HEK293 (cell line): Measurements from ENCODE around the gene DNAJB1.
A peak's percentile ranks its signal among the peaks of the same experiment; 100 is the strongest.

Source experiments
- GLI4 ChIP-seq: fragments of 450-650 bp; formaldehyde crosslinking; IDR thresholded peaks from 2 replicates; pipeline ENCODE4 v1.5.1; 2016; ENCODE audit warnings: missing biosample characterization, missing genetic modification characterization
- KLF16 ChIP-seq: fragments of 450-650 bp; formaldehyde crosslinking; IDR thresholded peaks from 2 replicates; pipeline ENCODE4 v1.5.1; 2017; ENCODE audit warnings: missing biosample characterization, missing genetic modification characterization
- SP2 ChIP-seq: fragments of 450-650 bp; formaldehyde crosslinking; IDR thresholded peaks from 2 replicates; pipeline ENCODE4 v1.5.1; 2016; ENCODE audit warnings: missing biosample characterization, missing genetic modification characterization
- SP7 ChIP-seq: fragments of 450-650 bp; formaldehyde crosslinking; IDR thresholded peaks from 2 replicates; pipeline ENCODE4 v1.5.1; 2016; ENCODE audit warnings: missing biosample characterization, missing genetic modification characterization
- ZBTB7A ChIP-seq: fragments of 450-650 bp; formaldehyde crosslinking; IDR thresholded peaks from 2 replicates; pipeline ENCODE4 v1.5.1; 2016; ENCODE audit warnings: low read depth, missing biosample characterization, missing genetic modification characterization
- ZNF366 ChIP-seq: fragments of 450-650 bp; formaldehyde crosslinking; conservative IDR thresholded peaks from 2 replicates; pipeline ENCODE4 v1.5.1; 2016; ENCODE audit warnings: missing biosample characterization, missing genetic modification characterization
- ZXDB ChIP-seq: fragments of 450-650 bp; formaldehyde crosslinking; IDR thresholded peaks from 2 replicates; pipeline ENCODE4 v1.5.1; 2016; ENCODE audit warnings: missing biosample characterization, missing genetic modification characterization
- TF ChIP-seq, protein P1 (sequence below): fragments of 450-650 bp; formaldehyde crosslinking; IDR thresholded peaks from 2 replicates; pipeline ENCODE4 v1.5.1; 2016; ENCODE audit warnings: missing biosample characterization, missing genetic modification characterization
- TF ChIP-seq, protein P2 (sequence below): fragments of 450-650 bp; formaldehyde crosslinking; IDR thresholded peaks from 2 replicates; pipeline ENCODE4 v1.5.1; 2017; ENCODE audit warnings: missing biosample characterization, missing genetic modification characterization
- TF ChIP-seq, protein P3 (sequence below): fragments of 450-650 bp; formaldehyde crosslinking; IDR thresholded peaks from 2 replicates; pipeline ENCODE4 v1.5.1; 2016; ENCODE audit warnings: missing biosample characterization, missing genetic modification characterization, borderline replicate concordance
- TF ChIP-seq, protein P4 (sequence below): fragments of 450-650 bp; formaldehyde crosslinking; IDR thresholded peaks from 2 replicates; pipeline ENCODE4; 2016; ENCODE audit warnings: missing biosample characterization, missing genetic modification characterization
- TF ChIP-seq, protein P5 (sequence below): fragments of 450-650 bp; formaldehyde crosslinking; IDR thresholded peaks from 2 replicates; pipeline ENCODE4 v1.5.1; 2016; ENCODE audit warnings: missing biosample characterization, missing genetic modification characterization, low read depth
- TF ChIP-seq, protein P6 (sequence below): fragments of 450-650 bp; formaldehyde crosslinking; IDR thresholded peaks from 2 replicates; pipeline ENCODE4 v1.5.1; 2016; ENCODE audit warnings: missing biosample characterization, missing genetic modification characterization

Gene DNAJB1

DNA sequence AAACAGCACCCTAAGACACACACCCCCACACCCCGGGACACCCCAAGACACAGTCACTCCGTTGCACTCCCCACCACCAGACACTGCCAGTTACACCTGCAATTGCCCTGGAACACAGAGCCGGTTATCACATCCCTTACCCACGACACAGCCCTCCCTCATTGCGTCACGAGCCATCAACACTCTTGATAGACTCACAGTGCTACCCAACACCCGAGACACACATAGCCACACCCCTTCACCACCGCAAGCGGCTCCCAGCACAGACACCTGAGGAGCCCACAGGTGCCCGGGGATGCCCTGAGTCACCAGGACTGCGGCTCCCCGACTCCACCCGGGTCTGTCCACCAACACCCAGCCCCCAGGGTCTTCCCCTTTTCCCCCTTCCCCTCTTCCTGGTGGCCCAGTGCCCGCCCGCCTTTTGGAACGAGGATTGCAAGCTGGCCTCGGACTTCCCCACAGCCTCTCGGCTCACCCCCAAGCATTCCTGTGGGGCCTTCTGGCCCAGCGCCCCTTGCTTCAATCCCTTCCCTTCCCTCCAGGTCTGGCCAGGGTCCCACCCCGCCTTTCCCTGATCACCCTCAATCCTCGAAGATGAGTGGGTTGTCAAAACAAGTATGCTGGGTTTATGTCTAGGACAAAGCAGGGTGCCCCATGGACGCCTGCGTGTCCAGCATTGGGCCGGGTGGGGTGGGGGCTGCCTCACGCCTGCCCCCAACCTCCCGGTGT lies 41.4 kb downstream of the DNAJB1 start (continued):
- TF ChIP-seq SP7 (tag by site-specific recombination), result peak; percentile 60; the same call in 1 of the 2 replicates
- TF ChIP-seq GLI4 (tag by site-specific recombination), result no peak
- 0 out of 2 replicates have a peak, but pooled peaks have one; percentile 50 for TF ChIP-seq KLF16 (tag by site-specific recombination)
- peak; percentile 17; the same call in 1 of the 2 replicates for TF ChIP-seq ZBTB7A (tag by site-specific recombination)
- TF ChIP-seq, protein P1, sequence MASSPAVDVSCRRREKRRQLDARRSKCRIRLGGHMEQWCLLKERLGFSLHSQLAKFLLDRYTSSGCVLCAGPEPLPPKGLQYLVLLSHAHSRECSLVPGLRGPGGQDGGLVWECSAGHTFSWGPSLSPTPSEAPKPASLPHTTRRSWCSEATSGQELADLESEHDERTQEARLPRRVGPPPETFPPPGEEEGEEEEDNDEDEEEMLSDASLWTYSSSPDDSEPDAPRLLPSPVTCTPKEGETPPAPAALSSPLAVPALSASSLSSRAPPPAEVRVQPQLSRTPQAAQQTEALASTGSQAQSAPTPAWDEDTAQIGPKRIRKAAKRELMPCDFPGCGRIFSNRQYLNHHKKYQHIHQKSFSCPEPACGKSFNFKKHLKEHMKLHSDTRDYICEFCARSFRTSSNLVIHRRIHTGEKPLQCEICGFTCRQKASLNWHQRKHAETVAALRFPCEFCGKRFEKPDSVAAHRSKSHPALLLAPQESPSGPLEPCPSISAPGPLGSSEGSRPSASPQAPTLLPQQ, result peak; percentile 45; the same call in 1 of the 2 replicates
- TF ChIP-seq, protein P2, sequence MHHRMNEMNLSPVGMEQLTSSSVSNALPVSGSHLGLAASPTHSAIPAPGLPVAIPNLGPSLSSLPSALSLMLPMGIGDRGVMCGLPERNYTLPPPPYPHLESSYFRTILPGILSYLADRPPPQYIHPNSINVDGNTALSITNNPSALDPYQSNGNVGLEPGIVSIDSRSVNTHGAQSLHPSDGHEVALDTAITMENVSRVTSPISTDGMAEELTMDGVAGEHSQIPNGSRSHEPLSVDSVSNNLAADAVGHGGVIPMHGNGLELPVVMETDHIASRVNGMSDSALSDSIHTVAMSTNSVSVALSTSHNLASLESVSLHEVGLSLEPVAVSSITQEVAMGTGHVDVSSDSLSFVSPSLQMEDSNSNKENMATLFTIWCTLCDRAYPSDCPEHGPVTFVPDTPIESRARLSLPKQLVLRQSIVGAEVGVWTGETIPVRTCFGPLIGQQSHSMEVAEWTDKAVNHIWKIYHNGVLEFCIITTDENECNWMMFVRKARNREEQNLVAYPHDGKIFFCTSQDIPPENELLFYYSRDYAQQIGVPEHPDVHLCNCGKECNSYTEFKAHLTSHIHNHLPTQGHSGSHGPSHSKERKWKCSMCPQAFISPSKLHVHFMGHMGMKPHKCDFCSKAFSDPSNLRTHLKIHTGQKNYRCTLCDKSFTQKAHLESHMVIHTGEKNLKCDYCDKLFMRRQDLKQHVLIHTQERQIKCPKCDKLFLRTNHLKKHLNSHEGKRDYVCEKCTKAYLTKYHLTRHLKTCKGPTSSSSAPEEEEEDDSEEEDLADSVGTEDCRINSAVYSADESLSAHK, result peak; percentile 32; the same call in 1 of the 2 replicates
- TF ChIP-seq, protein P3, sequence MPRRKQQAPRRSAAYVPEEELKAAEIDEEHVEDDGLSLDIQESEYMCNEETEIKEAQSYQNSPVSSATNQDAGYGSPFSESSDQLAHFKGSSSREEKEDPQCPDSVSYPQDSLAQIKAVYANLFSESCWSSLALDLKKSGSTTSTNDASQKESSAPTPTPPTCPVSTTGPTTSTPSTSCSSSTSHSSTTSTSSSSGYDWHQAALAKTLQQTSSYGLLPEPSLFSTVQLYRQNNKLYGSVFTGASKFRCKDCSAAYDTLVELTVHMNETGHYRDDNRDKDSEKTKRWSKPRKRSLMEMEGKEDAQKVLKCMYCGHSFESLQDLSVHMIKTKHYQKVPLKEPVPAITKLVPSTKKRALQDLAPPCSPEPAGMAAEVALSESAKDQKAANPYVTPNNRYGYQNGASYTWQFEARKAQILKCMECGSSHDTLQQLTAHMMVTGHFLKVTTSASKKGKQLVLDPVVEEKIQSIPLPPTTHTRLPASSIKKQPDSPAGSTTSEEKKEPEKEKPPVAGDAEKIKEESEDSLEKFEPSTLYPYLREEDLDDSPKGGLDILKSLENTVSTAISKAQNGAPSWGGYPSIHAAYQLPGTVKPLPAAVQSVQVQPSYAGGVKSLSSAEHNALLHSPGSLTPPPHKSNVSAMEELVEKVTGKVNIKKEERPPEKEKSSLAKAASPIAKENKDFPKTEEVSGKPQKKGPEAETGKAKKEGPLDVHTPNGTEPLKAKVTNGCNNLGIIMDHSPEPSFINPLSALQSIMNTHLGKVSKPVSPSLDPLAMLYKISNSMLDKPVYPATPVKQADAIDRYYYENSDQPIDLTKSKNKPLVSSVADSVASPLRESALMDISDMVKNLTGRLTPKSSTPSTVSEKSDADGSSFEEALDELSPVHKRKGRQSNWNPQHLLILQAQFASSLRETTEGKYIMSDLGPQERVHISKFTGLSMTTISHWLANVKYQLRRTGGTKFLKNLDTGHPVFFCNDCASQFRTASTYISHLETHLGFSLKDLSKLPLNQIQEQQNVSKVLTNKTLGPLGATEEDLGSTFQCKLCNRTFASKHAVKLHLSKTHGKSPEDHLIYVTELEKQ (tag by site-specific recombination), result no peak
- TF ChIP-seq SP2, result peak; percentile 39
- TF ChIP-seq, protein P4, sequence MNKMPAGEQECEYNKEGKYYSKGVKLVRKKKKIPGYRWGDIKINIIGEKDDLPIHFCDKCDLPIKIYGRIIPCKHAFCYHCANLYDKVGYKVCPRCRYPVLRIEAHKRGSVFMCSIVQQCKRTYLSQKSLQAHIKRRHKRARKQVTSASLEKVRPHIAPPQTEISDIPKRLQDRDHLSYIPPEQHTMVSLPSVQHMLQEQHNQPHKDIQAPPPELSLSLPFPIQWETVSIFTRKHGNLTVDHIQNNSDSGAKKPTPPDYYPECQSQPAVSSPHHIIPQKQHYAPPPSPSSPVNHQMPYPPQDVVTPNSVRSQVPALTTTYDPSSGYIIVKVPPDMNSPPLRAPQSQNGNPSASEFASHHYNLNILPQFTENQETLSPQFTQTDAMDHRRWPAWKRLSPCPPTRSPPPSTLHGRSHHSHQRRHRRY, result no peak
- TF ChIP-seq ZNF366 (tag by site-specific recombination), result peak; percentile 36; the same call in 1 of the 2 replicates
- TF ChIP-seq, protein P5, sequence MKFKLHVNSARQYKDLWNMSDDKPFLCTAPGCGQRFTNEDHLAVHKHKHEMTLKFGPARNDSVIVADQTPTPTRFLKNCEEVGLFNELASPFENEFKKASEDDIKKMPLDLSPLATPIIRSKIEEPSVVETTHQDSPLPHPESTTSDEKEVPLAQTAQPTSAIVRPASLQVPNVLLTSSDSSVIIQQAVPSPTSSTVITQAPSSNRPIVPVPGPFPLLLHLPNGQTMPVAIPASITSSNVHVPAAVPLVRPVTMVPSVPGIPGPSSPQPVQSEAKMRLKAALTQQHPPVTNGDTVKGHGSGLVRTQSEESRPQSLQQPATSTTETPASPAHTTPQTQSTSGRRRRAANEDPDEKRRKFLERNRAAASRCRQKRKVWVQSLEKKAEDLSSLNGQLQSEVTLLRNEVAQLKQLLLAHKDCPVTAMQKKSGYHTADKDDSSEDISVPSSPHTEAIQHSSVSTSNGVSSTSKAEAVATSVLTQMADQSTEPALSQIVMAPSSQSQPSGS, result peak; percentile 52; the same call in 1 of the 2 replicates
- no peak for TF ChIP-seq ZXDB (tag by site-specific recombination)
- TF ChIP-seq, protein P6, sequence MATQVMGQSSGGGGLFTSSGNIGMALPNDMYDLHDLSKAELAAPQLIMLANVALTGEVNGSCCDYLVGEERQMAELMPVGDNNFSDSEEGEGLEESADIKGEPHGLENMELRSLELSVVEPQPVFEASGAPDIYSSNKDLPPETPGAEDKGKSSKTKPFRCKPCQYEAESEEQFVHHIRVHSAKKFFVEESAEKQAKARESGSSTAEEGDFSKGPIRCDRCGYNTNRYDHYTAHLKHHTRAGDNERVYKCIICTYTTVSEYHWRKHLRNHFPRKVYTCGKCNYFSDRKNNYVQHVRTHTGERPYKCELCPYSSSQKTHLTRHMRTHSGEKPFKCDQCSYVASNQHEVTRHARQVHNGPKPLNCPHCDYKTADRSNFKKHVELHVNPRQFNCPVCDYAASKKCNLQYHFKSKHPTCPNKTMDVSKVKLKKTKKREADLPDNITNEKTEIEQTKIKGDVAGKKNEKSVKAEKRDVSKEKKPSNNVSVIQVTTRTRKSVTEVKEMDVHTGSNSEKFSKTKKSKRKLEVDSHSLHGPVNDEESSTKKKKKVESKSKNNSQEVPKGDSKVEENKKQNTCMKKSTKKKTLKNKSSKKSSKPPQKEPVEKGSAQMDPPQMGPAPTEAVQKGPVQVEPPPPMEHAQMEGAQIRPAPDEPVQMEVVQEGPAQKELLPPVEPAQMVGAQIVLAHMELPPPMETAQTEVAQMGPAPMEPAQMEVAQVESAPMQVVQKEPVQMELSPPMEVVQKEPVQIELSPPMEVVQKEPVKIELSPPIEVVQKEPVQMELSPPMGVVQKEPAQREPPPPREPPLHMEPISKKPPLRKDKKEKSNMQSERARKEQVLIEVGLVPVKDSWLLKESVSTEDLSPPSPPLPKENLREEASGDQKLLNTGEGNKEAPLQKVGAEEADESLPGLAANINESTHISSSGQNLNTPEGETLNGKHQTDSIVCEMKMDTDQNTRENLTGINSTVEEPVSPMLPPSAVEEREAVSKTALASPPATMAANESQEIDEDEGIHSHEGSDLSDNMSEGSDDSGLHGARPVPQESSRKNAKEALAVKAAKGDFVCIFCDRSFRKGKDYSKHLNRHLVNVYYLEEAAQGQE (tag by site-specific recombination), result 0 out of 2 replicates have a peak, but pooled peaks have one; percentile 17
